H1 (cell line): ENCODE results near the gene YARS1.

Experiments used
- ASH2L ChIP-seq: fragments of 200-600, 300-600 bp; sonication (generic); IDR thresholded peaks from one replicate; pipeline ENCODE4 v1.7.1; 2017; ENCODE audit warnings: low read length
- CHD2 ChIP-seq: IDR thresholded peaks from 2 replicates; pipeline ENCODE4 v1.6.1; 2012; ENCODE audit warnings: low read length, improper control_type of control experiment
- CTCF ChIP-seq, 3 experiments: IDR thresholded peaks; 1 replicate in 2 of 3; 2 replicates in 1 of 3; pipeline versions ENCODE4 v1.5.1 to v1.6.1; 2011; ENCODE audit warnings: low read length in 3 of 3, mild to moderate bottlenecking in 3 of 3, inconsistent platforms in 2 of 3, low read depth in 1 of 3, moderate library complexity in 1 of 3; ENCODE audit not compliant: insufficient read depth in 1 of 3; ENCODE audit errors: control extremely low read depth in 1 of 3
- JUND ChIP-seq: IDR thresholded peaks from 2 replicates; pipeline ENCODE4 v1.6.1; 2011; ENCODE audit warnings: mild to moderate bottlenecking, improper control_type of control experiment, low read length
- POLR2A ChIP-seq, 2 experiments: IDR thresholded peaks; 1 replicate in 1 of 2; 2 replicates in 1 of 2; pipeline ENCODE4 v1.6.1; 2011; ENCODE audit warnings: low read depth in 2 of 2, low read length in 2 of 2, mild to moderate bottlenecking in 2 of 2; ENCODE audit errors: control extremely low read depth in 1 of 2
- TF ChIP-seq, protein P1 (sequence below): IDR thresholded peaks from 2 replicates; pipeline ENCODE4 v1.6.1; 2012; ENCODE audit warnings: inconsistent platforms

GRCh38 chr1:32848354-32849063, 31.4 kb upstream of the YARS1 start:
- TF ChIP-seq POLR2A (IDR thresholded peaks at IDR 0.05; ENCODE audit: control extremely low read depth in 1 of 2, low read depth in 2 of 2, low read length in 2 of 2) (no peak), ASH2L (no peak), CTCF (IDR thresholded peaks at IDR 0.05; ENCODE audit: control extremely low read depth in 1 of 3, insufficient read depth in 1 of 3, low read depth in 1 of 3, low read length in 3 of 3) (no peak), JUND (no peak), CHD2 (no peak)
- TF ChIP-seq, protein P1, sequence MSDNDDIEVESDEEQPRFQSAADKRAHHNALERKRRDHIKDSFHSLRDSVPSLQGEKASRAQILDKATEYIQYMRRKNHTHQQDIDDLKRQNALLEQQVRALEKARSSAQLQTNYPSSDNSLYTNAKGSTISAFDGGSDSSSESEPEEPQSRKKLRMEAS = no peak
